HepG2 (cell line): ENCODE data around the gene VASN. TPM values are rescaled to one million over a fixed set of nuclear protein-coding genes. Genes with fewer than 3 reads are reported as not detected.

ENCODE experiments used
- AFF4 ChIP-seq: sonication (generic); formaldehyde crosslinking; IDR thresholded peaks from 2 replicates; pipeline ENCODE4 v1.4.0; 2020; ENCODE audit warnings: missing genetic modification reagents
- ATF5 ChIP-seq: sonication (generic); formaldehyde crosslinking; IDR thresholded peaks from 2 replicates; pipeline ENCODE4 v1.4.0; 2020; ENCODE audit warnings: mild to moderate bottlenecking, low read depth, missing genetic modification reagents
- HDAC6 ChIP-seq: fragments of 200-600 bp; sonication (generic); IDR thresholded peaks from 2 replicates; pipeline ENCODE4 v1.7.0; 2017; ENCODE audit warnings: mild to moderate bottlenecking, antibody characterized with exemption, low read length, low read depth
- ISL2 ChIP-seq: sonication (generic); formaldehyde crosslinking; IDR thresholded peaks from 2 replicates; pipeline ENCODE4 v1.5.0; 2020; ENCODE audit warnings: missing genetic modification reagents
- KAT8 ChIP-seq: IDR thresholded peaks from 2 replicates; pipeline ENCODE4 v1.6.1; 2016; ENCODE audit warnings: missing genetic modification reagents, missing compliant biosample characterization
- KDM5A ChIP-seq: fragments of 200-600 bp; sonication (generic); IDR thresholded peaks from 2 replicates; pipeline ENCODE4 v1.7.0; 2018; ENCODE audit warnings: antibody characterized with exemption, mild to moderate bottlenecking, low read length, borderline replicate concordance
- MIER2 ChIP-seq: IDR thresholded peaks from 2 replicates; pipeline ENCODE4 v1.6.1; 2016; ENCODE audit warnings: missing biosample characterization, missing genetic modification reagents
- NAIF1 ChIP-seq: sonication (generic); formaldehyde crosslinking; IDR thresholded peaks from 2 replicates; pipeline ENCODE4 v1.5.0; 2020; ENCODE audit warnings: mild to moderate bottlenecking, missing genetic modification reagents, borderline replicate concordance
- NPAS2 ChIP-seq: sonication (generic); formaldehyde crosslinking; IDR thresholded peaks from 2 replicates; pipeline ENCODE4 v1.8.0; 2022; ENCODE audit warnings: mild to moderate bottlenecking, missing genetic modification reagents, borderline replicate concordance
- PHF8 ChIP-seq: sonication (generic); formaldehyde crosslinking; IDR thresholded peaks from 2 replicates; pipeline ENCODE4 v1.5.0; 2020; ENCODE audit warnings: missing genetic modification reagents
- POLR2AphosphoS5 ChIP-seq: IDR thresholded peaks from 2 replicates; pipeline ENCODE4 v1.6.1; 2012; ENCODE audit warnings: low read depth, low read length
- SRY ChIP-seq: sonication (generic); formaldehyde crosslinking; IDR thresholded peaks from 2 replicates; pipeline ENCODE4 v1.8.0; 2022; ENCODE audit warnings: mild to moderate bottlenecking, missing genetic modification reagents
- SUZ12 ChIP-seq: fragments of 150-350 bp; IDR thresholded peaks from 2 replicates; pipeline ENCODE4 v1.6.1; 2014; ENCODE audit warnings: low read depth, low read length
- TBP ChIP-seq: sonication (generic); formaldehyde crosslinking; IDR thresholded peaks from 2 replicates; pipeline ENCODE4 v1.5.0; 2020; ENCODE audit warnings: missing genetic modification reagents
- ZBTB49 ChIP-seq: sonication (generic); formaldehyde crosslinking; IDR thresholded peaks from 2 replicates; pipeline ENCODE4 v1.4.0; 2020; ENCODE audit warnings: missing genetic modification reagents, borderline replicate concordance
- ZFY ChIP-seq: sonication (generic); formaldehyde crosslinking; IDR thresholded peaks from 2 replicates; pipeline ENCODE4 v1.4.0; 2020; ENCODE audit warnings: missing genetic modification reagents
- ZNF263 ChIP-seq: sonication (generic); formaldehyde crosslinking; IDR thresholded peaks from 2 replicates; pipeline ENCODE4 v1.4.0; 2020; ENCODE audit warnings: missing genetic modification reagents
- ZNF296 ChIP-seq: sonication (generic); formaldehyde crosslinking; conservative IDR thresholded peaks from 2 replicates; pipeline ENCODE4 v1.5.0; 2020; ENCODE audit warnings: mild to moderate bottlenecking, missing genetic modification reagents
- ZNF331 ChIP-seq: sonication (generic); formaldehyde crosslinking; IDR thresholded peaks from 2 replicates; pipeline ENCODE4 v1.4.0; 2020; ENCODE audit warnings: missing genetic modification reagents
- ZNF383 ChIP-seq: sonication (generic); formaldehyde crosslinking; IDR thresholded peaks from 2 replicates; pipeline ENCODE4 v1.4.0; 2020; ENCODE audit warnings: missing genetic modification reagents, mild to moderate bottlenecking, borderline replicate concordance
- ZNF530 ChIP-seq: sonication (generic); formaldehyde crosslinking; IDR thresholded peaks from 2 replicates; pipeline ENCODE4 v1.5.0; 2020; ENCODE audit warnings: low read depth, mild to moderate bottlenecking, missing genetic modification reagents
- ZNF547 ChIP-seq: sonication (generic); formaldehyde crosslinking; IDR thresholded peaks from 2 replicates; pipeline ENCODE4 v1.5.1; 2020; ENCODE audit warnings: mild to moderate bottlenecking, missing genetic modification reagents
- ZNF720 ChIP-seq: sonication (generic); formaldehyde crosslinking; IDR thresholded peaks from 2 replicates; pipeline ENCODE4 v1.4.0; 2020; ENCODE audit warnings: missing genetic modification reagents
- ZNF772 ChIP-seq: sonication (generic); formaldehyde crosslinking; IDR thresholded peaks from 2 replicates; pipeline ENCODE4 v1.5.0; 2020; ENCODE audit warnings: mild to moderate bottlenecking, missing genetic modification reagents
- ZNF839 ChIP-seq: sonication (generic); formaldehyde crosslinking; IDR thresholded peaks from 2 replicates; pipeline ENCODE4 v1.4.0; 2020; ENCODE audit warnings: missing genetic modification reagents, mild to moderate bottlenecking, borderline replicate concordance
- polyA plus RNA-seq, 8 experiments: library from polyadenylated mRNA; depleted of rRNA in 3 of 8; stranded (reverse) in 7 of 8; unstranded in 1 of 8; fragments of >200 nt; fragmentation: Illumina TruSeq in 4 of 8; extraction: Trizol in 4 of 8; gene quantifications; 2 replicates each; pipeline versions ENCODE4 v1.2.1 to v1.2.3, GENCODE V29; 2011 to 2016; ENCODE audit warnings: low read depth in 4 of 8, missing spikeins in 1 of 8, mixed read lengths in 1 of 8; ENCODE audit not compliant: insufficient read depth in 1 of 8
- total RNA-seq, 5 experiments: library from RNA; depleted of rRNA; stranded (reverse); fragments of >200 nt; fragmentation: Illumina TruSeq; extraction: Trizol; gene quantifications; 2 replicates each; pipeline ENCODE4 v1.2.3, GENCODE V29; 2016; ENCODE audit warnings: low read depth in 1 of 5

VASN gene
- total and polyA plus RNA-seq, 2 of the 13 experiments (the other 11 are each of a cell fraction or from before 2014, with no cell fraction given): 8.4 to 18.2 TPM

GRCh38 chr16:4425378-4426020 is 53.9 kb downstream of the VASN start, which contains the start of gene DNAJA3 (continued):
- no peak for TF ChIP-seq ISL2 (CRISPR knock-in tag)
- no peak for TF ChIP-seq MIER2 (CRISPR knock-in tag)
- no peak for TF ChIP-seq ZNF720 (CRISPR knock-in tag)
- TF ChIP-seq ZNF383 (CRISPR knock-in tag): no peak
- no peak for TF ChIP-seq ZNF839
- no peak; the same call in 1 of the 2 replicates for TF ChIP-seq ZNF547 (CRISPR knock-in tag)
- peak; percentile 94 for TF ChIP-seq PHF8 (CRISPR knock-in tag)
- TF ChIP-seq SRY: no peak
- TF ChIP-seq ZNF296 (CRISPR knock-in tag): no peak
- TF ChIP-seq ATF5: no peak; the same call in 1 of the 2 replicates
- TF ChIP-seq POLR2AphosphoS5: peak; percentile 93
- no peak for TF ChIP-seq ZFY (CRISPR knock-in tag)
- no peak; the same call in 1 of the 2 replicates for TF ChIP-seq ZNF772 (CRISPR knock-in tag)
- TF ChIP-seq ZNF331 (CRISPR knock-in tag): peak; percentile 69; the same call in 1 of the 2 replicates
- TF ChIP-seq SUZ12: peak; percentile 66
- TF ChIP-seq ZBTB49 (CRISPR knock-in tag): no peak
- peak; percentile 75 for TF ChIP-seq KAT8 (CRISPR knock-in tag)
- no peak; the same call in 1 of the 2 replicates for TF ChIP-seq ZNF263 (CRISPR knock-in tag)
- TF ChIP-seq NAIF1 (CRISPR knock-in tag): peak; percentile 83; the same call in 1 of the 2 replicates
- no peak; the same call in 1 of the 2 replicates for TF ChIP-seq KDM5A
- TF ChIP-seq HDAC6: no peak
- no peak for TF ChIP-seq AFF4 (CRISPR knock-in tag)
- no peak for TF ChIP-seq NPAS2 (CRISPR knock-in tag)
- no peak; the same call in 1 of the 2 replicates for TF ChIP-seq TBP
- TF ChIP-seq ZNF530 (CRISPR knock-in tag): no peak
